LNCaP clone FGC (cell line): Measurements from ENCODE around the gene SLC30A1.

Experiments used
- DNase-seq: peaks from one replicate; pipeline ENCODE4 v3.0.0-alpha.2; 2011; ENCODE audit warnings: low read depth
- H3K4me3 ChIP-seq: 2 replicates; pipeline ENCODE4 v1.5.1; 2011; ENCODE audit warnings: mild to moderate bottlenecking, low read depth, low read length, control low read depth
- TF ChIP-seq, protein P1 (sequence below): IDR thresholded peaks from 2 replicates; pipeline ENCODE4 v1.5.1; 2012; ENCODE audit warnings: mild to moderate bottlenecking; ENCODE audit not compliant: control insufficient read depth, insufficient read depth; ENCODE audit errors: extremely low read depth

Gene SLC30A1

DNA sequence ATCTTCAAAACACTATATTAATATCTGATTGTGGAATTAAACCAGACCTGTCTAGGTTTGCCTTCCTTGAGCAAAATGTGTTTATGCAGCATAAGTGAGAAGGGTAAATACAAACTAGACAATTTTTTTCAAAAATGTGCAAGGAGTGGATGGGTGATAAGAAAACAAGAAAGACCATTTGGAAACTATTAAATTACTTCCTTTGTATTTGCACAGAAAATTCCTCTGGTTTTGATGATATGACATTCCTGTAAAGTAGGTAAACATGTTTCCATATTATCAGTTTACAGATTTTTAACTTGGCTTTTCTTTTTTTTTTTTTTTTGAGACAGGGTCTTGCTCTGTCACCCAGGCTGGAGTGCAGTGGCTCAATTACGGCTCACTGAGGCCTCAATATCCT is 24.8 kb upstream of the SLC30A1 start:
- TF ChIP-seq, protein P1, sequence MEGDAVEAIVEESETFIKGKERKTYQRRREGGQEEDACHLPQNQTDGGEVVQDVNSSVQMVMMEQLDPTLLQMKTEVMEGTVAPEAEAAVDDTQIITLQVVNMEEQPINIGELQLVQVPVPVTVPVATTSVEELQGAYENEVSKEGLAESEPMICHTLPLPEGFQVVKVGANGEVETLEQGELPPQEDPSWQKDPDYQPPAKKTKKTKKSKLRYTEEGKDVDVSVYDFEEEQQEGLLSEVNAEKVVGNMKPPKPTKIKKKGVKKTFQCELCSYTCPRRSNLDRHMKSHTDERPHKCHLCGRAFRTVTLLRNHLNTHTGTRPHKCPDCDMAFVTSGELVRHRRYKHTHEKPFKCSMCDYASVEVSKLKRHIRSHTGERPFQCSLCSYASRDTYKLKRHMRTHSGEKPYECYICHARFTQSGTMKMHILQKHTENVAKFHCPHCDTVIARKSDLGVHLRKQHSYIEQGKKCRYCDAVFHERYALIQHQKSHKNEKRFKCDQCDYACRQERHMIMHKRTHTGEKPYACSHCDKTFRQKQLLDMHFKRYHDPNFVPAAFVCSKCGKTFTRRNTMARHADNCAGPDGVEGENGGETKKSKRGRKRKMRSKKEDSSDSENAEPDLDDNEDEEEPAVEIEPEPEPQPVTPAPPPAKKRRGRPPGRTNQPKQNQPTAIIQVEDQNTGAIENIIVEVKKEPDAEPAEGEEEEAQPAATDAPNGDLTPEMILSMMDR: no peak
- no peak overlapping the region for H3K4me3 ChIP-seq
- DNase-seq: no peak

DNA sequence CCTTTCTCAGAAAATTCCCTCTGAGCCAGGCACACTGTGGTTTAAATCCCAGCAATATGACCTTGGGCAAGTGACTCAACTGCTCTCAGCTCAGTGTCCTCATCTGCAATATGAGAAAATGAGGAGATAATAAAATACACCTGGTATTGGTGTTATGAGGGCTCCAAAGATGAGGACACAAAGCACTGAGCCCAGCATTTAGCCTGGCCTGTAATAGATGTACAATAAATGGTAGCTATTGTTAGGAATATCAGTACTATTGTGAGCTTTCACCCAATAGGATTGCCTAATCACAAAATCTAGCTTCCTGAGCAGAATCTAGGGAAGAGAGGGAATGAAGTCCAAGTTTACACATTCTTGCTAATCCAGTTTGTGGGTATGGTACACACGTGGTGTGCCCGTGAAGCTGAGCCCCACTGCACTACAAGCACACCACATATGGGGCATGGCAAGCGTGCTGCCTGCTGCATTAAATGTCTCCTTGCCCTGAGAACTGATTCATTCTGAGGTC is 24.3 kb upstream of the SLC30A1 start:
- TF ChIP-seq, protein P1: no peak
- DNase-seq: no peak
- H3K4me3 ChIP-seq: no peak overlapping the region

DNA sequence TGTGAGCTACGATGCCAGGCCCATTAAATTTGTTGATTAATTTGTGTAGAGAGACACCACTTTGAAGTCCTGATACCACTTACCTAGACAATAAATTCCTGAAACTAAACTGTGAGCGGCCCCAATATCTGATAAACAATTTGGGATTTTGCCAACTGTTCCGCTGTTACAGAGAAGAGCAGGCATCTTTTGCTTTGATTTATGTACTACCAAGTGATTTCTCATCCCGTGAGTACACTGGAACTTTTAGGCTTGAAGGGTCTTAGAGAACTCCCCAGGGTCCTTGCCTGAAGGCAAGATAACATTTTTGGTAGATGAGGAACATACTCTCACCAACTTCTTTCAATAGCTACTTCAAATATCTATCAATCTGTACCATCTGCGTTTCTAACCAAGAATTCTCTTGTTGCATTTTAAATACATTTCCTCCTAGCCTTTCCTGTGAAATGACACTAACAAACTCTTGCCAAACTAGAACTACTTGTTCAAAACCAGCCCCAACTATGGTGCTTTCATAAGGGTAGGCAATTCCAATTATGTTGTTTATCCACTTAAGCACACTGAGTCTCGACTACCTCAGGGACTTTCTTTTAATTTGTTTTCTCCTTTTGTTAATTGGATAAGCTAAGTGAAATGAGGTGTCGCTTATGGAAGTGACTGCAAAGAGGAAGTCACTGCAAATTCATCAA is 23.2 kb upstream of the SLC30A1 start:
- H3K4me3 ChIP-seq: no peak overlapping the region
- TF ChIP-seq, protein P1: no peak
- no peak for DNase-seq

DNA sequence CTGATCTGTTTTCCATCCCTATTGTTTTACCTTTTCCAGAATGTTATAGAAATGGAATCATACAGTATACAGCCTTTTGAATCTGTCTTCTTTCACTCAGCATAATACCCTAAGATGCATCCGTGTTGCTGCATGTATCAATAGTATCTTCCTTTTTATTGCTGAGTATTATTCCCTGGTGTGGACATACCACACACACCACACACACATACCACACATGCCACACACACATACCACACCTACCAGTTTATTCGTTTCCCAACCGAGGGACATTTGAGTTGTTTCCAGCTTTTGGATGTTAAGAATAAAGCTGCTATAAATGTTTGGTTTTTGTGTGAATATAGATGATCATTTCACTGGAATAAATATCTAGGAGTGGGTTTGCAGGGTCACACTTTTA is 22.2 kb upstream of the SLC30A1 start:
- no peak for DNase-seq
- H3K4me3 ChIP-seq: no peak overlapping the region
- TF ChIP-seq, protein P1: no peak

DNA sequence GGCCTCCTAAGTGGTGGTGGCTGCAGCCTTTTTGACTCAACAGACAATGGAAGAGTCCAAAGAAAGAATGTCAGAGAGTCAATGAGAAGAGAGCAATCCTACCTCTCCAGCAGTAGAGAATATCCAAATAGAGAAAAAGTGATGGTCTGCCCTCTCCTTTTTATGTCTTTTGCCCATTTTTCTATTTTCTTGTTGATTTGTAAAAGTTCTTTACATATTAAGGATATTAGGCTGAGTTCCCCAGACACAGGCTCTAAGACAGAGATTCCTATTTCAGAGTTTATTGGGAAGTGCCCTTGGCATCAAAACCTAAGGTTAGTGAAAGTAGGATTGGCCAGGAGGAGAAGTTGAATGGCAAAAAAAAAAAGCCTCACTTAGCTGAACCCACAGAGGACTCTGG is 20.3 kb upstream of the SLC30A1 start:
- H3K4me3 ChIP-seq: no peak overlapping the region
- TF ChIP-seq, protein P1: no peak
- DNase-seq: no peak

DNA sequence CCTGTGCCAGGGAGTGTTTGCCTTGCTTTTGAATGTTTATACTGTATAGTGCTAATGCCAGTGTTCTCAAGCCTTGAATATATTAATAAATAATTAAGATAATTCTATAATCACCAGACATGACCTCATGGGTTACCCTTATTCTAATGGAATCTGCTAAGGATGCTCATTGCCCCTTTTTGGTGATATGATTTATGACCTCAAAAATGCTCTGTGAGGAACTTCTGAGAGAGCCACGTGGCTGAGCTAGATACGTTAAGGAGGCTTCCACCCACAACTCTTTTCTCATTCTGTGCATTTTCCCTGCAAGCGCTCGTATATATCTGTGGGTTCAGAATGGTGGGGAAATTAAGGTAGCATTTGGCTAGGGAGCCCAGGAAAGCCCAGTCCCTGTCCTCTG is 19.6 kb upstream of the SLC30A1 start:
- no peak overlapping the region for H3K4me3 ChIP-seq
- TF ChIP-seq, protein P1: no peak
- DNase-seq: no peak

DNA sequence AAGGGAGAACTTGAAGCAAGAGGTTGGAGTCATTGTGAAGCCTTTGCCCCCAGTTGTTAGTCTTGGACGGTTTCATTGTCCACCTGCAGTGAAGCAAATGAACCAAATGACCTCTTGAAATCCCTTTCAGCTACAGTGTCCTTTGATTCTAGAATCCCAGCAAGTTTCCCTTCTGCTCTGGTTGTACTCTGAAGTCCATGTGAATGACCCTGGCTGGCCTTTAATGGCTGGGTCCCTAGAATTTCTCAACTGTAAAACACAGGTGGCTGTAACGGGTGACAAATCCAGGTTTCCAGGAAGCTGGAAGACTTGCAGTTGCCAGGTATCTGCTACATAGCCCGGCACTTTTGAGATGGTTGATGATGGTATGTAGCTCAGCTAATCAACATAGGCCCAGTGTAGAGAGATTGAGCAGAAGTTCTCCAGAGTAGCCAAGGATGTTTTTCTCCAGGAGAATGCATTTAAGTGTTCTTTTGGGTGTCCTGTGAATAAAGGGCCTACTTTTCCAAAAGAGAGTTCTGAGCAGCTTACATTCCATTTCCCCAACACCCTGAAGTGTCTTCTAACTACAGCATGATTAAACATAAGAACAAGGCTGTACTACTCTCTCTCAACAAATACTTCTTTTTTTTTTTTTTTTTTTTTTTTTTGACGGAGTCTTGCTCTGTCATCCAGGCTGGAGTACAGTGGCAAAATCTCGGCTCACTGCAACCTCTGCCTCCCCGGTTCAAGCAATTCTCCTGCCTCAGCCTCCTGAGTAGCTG is 17.6 kb upstream of the SLC30A1 start:
- H3K4me3 ChIP-seq: no peak overlapping the region
- TF ChIP-seq, protein P1: no peak
- DNase-seq: no peak
